HUDEP-2 (cell line): ENCODE results near the gene KIAA0513.

ENCODE experiments used
- DNase-seq, 76 experiments: peaks; one replicate each; lab custom pipeline; 2025; ENCODE audit not compliant: unreplicated experiment in 76 of 76; lab: John Stamatoyannopoulos, UW

KIAA0513 gene

DNA sequence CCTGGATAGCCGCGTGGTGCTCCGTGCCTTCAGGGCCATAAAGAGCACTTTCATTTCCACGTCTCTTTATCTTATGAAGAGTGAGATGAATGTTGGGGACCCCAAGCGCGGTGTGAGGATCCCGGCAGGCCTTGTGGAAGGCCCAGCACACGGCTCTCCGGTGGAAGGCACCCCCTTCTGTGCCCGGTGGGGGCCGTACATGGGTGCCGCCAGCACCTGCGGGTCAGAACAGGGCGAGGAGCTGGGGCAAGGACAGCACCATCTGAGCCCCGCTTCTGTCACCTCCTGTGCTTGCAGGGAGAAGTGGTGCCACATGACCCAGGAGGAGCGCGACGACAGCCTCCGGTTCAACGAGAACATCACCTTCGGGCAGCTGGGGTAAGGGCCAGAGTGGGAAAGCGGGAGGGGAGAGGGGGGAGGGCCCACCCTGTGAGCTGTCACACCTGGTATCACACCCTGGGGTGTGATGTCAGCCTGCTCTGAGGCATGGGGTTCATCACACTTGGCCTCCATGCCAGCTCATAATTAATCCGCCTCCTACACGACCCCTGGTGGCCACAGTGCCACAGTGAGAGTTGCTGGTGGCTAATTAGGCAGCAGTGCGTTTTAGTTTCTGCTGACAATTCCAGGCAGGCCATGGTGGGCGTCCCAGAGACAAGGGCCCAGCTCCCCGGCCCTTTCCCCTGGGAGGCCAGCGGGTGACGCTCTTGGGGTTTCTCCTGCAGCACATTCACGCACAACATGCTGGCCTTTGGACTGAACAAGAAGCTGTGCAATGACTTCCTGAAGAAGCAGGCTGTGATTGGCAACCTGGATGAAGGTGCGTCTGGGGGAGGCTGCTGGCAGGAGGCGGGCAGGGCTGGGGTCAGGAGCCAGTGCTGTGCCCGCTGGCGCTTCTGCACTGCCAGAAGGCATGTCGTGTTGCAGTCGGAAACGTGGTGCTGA lies 59.0 kb downstream of the KIAA0513 start:
- peak in 69 of 76 experiments; percentile 5 to 77 (median 54) for DNase-seq

DNA sequence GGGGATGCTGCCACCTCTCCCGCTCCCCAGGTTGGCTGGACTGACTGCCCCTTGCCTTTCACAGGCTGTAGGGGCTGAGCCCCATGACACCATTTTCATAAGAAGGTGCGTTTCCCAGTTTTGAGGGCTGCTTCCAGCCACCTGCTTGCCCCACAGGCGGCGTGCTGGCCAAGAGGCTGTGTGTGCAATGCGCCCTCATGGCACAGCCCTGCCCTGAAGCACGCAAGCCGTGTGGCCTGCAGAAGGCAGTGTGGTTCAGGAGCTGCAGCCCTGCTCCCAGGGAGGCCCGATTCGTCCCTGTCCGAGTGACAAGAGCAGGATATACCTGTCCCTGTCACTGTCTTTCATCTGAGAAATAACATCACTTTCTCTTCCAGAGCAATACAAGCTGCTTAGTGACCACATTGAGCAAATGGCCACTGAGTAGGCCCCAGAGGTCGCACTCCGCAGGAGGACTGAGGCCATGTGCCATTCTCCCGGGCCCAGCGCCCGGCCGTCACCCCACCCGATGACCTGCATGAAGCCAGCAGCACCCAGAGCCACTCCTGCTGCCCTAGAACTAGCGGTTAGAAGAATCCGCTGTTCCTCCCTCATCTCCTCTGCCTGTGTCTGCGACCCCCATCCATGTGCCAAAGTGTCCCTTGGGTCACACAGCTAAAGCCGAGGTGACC lies 60.4 kb downstream of the KIAA0513 start:
- no peak for DNase-seq

DNA sequence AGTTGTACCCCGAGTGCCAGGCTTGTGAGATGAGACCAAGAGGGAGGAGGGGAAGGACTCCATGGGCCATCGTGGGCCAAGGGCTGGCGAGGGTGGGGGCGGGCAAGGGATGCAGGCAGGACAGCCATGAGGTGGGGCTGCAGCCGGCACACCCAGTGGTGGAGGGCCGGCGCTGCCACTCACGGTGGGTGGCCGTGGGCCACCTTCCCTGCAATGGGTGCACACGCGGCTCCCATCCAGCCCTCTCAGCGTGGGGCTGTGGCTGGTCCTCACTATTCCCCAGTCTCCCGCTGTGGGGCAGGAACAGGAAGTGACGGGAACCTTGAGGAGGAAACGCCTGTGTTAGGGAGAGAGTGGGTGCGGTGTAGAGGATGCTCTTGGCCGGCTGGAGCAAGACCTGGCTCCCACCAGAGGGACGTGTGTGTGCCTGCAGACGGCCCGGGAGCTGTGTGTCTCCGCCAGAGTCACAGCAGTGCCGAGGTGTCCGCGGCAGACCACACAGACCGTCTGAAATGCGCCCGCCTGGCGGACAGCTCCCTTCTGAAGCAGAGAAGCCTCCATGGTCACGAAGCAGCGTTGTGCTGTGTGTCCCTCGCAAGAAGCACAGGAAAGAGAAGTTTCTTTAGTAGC lies 61.1 kb downstream of the KIAA0513 start:
- no peak for DNase-seq

DNA sequence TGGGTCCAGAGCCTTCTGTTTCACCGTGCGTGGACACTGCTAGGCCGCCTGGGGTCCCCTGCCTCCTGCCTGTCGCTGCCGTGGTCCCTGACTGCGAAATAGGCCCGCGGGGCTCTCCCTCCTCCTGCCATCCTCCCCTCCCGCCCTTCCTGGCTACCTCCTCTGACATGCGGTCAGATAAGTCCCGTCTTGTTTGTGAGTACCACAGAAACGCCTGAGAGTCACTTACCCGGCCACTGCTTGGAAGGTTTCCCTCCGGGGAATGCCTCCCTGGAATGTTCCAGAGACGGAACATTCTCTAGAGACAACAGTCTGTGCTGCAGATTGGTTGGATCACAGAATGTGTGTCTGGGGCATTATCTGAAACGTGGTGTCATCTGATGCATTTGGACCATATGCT lies 61.9 kb downstream of the KIAA0513 start:
- DNase-seq, result no peak

DNA sequence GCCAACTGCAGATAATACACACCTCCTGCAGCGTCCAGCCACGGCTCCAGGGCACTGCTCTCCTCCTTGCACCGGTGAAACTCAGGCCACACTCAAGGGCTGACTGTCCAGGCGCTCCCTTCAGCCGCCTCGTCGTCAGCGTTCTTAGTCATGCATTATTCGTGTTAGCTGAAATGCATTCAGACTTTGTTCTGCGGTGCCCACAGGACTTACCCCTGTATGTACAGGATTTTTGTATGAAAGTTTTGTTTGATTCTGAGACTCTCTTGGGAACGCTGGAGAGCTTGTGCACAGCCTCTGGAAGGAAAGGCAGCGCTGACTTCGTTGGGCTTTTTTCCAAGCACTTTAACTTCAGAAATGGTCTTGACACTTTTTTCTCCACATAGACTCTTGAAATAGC lies 62.6 kb downstream of the KIAA0513 start:
- DNase-seq, result no peak

DNA sequence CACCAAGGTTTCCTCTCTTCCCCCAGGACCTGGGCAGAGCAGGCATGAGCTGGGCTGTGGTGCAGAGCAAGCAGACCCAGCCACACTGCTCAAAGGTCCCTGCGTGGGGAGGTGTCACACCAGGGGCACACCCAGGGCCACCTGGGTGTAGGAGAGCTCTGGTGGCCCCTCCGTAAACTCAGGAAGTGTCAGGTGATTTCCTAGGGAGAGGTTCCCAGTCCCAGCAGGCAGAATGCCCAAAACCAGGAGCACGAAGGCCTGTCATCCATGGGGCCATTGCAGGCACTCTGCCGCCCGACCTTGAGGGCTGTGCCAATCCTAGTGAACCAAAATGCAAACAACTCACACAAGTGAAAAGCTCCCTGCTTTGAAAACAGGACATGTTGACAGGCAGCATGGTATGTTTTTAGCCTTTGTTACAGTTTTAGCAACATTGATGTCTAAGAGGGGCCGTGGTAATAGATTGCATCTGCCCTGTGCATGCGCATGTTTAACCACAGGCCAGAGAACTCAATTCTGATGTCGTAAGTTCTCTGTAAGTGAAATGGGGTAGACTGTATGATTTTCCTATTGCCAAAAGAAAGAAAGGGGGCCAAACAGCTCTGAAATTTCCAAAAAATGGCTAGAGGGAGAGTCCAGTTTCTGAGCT lies 63.4 kb downstream of the KIAA0513 start:
- no peak for DNase-seq

DNA sequence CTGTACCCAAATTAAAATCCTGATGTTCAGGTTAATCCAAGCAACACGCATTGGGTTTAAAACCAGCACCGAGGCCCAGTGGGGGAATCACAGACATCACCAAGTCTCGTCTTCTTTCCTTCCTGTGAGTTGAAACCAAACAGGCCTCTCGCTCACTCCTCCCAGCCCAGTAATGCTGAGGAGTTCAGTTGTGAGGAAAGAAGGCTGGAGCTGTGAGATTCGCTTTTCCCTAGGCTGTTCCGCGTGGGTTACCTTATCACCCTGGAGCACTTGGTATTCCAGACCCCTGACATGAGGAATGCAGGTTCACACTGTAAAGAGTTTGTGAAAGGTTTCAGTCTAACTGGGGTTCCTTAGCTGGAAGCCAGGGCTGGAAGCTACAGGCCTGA lies 63.9 kb downstream of the KIAA0513 start:
- no peak for DNase-seq

DNA sequence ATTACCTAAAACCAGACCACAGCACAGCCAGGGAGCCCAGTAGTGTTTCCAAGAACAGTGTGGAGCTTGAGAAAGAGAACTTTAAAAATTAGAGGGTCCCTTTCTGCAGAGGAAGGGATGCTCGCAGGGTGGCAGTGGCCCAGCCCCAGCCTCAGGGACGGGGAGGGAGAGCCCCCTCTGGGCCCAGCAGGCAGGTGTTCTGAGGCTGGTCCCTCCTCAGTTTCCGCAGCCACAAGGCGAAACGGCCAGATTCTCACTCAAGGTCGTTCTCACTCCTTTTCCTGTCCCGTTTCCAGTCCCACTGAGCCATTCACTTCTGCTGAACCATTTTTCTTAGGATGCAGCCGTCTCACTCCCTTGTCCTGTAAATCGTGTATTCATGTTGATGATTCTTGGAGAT lies 64.7 kb downstream of the KIAA0513 start:
- no peak for DNase-seq

DNA sequence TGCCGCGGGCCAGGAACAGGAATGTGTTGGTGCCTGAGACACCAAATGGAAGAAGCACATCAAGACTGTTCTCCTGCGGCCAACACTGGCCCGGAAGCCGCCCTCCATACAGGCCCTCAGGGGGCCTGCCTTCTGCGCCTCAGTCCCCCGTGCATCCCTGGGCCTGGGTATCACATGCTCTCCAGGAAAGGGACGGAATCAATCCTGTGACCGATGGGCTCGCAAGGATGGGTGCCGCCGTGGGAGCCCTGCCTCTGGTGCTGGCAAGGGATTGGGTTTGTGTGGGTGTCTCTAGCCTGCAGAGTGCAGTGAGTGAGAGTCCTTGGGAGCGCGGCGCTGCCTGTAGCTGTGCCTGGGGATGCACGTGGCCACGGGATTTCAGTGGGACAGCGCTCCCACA lies 65.3 kb downstream of the KIAA0513 start:
- DNase-seq, result no peak

DNA sequence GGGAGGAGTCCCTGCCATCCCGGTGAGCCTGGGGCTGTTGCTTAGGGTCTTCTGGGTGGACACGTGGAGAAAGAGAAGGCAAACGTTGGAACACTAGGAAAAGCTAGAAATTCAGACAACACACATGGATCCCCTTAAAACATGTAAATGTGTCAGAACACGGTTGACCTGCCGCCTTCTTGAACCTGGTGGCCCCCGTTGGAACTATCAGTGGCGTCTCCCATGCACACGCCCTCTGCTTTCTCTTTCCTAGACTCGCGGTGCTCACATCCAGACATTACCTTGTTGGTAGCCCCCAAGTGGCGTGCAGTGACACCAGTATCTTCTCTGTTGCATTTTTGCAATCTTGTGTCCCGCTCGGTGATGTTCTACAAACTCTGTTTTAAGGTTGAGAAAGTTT lies 66.1 kb downstream of the KIAA0513 start:
- no peak for DNase-seq

DNA sequence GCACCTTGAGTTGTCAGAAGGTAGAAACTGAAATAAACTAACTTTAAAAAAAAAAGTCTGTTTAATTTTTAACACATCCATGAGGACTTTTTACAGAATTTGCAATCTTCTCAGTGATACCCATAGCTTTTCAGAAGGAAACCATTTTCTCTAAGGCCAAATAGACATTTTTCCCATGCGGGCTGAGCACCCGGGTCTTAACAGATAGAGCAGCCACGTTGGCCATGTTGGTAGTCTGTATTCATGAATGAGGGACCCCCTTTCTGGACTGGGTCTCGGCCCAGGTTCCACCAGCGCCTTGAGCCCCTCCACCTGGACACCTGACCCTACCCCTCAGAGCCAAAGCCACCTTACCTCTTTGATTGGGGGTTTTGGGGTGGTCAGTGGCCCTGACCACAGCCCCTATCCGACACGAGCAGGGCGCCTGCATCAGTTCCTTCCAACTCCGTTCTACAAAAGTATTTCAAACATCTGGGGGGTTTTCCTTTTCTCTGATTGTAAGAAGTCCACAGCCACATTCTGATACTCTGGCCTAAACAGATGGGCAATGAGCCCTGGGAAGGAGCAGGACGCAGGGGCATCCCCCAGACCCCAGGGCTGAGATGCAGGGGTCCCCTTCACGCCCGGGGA lies 66.7 kb downstream of the KIAA0513 start:
- DNase-seq, result no peak

DNA sequence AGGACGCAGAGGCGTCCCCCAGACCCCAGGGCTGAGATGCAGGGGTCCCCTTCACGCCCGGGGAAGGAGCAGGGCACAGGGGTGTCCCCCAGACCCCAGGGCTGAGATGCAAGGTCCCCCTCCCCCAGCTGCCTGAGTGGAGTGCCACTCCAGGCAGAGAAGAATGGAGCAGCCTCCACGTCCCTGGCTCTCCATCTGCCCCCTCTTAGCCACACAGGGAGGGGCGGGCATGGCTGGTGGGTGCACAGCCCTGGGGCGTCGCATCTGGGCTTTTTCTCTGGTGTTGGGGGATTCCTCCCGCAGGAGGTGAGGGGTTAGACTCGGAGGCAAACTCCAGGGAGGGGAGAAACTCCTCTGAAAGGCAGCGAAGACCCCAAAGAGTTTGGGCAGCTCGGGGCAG lies 67.2 kb downstream of the KIAA0513 start:
- DNase-seq, result no peak

DNA sequence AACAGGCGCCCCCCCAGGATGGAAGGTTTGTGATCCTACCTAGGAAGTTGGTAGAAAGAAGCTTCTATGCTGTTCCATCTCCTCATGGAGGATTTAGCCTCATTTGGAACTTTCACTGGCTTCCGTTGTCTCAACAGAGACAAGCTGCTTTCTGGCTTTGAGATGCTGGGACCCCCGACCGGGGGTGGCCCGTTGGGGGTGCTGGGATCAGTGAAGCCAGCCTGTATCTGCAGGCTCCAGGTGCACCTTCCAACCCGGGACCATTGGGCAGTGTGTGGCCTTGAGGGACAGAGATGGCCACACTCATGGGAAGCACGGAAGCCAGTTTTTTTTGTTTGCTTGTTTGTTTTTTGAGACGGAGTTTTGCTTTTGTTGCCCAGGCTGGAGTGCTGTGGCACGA lies 69.3 kb downstream of the KIAA0513 start:
- no peak for DNase-seq

DNA sequence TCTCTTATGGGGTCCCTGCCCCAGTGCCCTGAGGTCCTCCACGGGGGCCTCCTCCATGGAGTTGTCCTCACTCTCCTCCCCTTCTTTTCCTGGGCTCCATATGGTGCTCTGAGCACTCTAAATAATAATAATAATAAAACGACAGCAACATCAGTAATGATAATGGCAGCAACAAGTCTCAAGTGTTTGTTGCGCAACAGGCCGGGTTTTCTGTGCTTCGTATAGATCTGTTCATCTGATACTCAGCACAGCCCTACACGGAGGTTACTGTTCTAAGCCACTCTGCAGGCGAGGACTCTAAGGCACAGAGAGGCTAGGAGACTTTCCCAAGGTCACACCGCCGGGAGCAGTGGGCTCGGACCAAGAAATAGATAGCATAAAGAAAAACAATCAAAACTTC lies 71.0 kb downstream of the KIAA0513 start:
- no peak for DNase-seq

DNA sequence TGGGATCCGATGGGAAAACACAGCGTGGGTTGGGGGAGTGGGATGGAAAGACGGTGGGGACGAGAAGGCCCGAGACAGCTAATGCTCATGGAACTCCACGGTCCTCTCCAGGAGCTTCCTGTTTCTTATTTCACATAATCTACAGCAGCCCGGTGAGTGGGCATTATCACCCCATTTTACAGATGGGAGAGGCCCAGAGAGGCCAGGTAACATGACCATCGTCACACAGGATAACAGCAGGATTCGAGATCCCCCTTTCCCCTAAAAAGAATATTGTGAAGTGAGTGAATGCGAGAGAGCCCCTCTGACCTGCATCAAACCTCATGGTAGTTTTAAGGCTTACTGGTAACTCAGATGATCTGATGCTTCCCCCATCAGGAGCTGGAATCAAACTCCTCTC lies 72.7 kb downstream of the KIAA0513 start:
- no peak for DNase-seq

DNA sequence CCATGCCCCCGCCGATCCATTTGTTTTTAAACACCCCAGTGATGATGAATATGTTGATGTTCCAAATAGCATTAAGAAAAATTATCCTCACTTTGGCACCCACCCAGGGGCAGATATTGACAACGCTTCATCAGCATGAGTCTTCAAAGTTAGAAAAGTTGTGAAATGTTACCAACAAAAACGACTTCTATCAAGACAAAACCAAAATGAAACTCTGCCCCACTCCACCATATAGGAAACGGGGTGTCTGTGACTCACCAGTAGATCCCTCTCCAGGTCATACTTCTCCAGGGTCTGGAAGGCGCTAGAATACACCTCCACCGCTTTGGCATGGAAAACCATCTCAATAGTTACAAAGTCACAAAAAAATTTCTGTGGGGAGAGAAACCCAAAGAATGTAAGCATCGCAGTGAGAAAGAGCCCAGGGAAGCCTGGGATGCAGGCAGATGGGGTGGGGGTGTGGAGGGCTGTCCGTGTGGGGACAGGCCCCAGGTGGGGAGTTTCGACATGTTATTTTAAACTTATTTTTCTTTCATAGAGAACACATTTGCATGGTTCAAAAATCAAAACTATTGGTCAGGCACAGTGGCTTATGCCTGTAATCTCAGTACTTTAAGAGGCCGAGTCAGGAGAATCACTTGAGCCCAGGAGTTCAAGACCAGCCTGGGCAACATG lies 74.5 kb downstream of the KIAA0513 start:
- no peak for DNase-seq

DNA sequence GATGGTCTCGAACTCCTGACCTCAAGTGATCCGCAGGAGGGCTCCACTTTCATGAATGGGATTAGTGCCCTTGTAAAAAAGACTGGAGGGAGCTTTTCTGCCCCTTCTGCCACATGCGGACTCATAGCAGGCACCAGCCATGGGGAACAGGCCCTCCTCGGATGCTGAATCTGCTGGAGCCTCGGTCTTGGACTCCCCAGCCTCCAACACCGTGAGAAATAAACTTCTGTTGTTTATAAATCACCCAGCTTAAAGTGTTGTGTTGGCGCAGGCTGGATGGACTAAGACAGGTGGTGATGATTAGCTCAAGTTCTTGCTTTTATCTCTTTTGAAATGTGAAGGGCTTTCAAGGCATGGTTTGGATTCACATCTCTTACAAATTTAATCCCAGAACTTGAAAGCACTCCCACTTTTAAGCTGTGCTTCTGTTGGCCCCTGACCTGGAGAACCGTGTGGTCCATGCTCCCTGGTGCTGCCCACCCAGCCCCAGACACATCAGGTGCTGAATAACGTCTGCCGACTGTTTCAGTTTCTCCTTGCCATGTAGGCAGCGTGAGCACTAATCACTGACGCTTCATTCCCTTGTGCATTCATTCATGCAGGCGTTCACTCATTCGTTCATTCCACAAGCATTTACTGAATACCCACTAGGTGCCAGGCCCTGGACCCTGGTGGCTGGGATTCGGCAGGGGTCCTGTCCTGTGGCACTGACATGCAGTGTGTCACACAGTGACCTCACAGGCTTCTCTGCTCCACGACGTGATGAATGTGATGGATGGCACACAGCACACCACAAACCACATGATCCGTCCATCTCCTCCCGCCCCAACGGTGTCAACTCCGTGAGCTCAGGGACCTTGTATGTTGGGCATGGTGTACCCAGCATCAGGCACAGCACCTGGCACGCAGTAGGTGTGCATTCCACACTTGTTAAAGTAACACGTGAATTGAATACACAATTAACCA lies 75.8 kb downstream of the KIAA0513 start:
- DNase-seq, result no peak

DNA sequence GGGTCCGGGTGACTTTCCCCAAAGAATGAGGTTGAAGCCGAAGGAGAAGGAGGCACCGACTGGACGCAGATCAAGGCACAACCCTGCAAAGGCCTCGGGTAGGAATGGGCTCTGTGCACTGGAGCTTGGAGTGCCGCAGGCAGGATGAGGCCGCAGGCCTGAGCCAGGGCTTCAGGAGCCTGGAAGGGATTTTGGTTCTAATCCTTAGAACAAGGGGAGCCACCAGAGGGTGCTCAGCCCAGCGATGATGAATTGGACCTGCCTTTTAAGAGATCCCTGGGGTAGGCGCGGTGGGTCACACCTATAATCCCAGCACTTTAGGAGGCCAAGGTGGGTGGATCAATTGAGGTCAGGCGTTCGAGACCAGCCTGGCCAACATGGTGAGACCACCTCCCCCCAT lies 76.6 kb downstream of the KIAA0513 start:
- DNase-seq, result no peak

DNA sequence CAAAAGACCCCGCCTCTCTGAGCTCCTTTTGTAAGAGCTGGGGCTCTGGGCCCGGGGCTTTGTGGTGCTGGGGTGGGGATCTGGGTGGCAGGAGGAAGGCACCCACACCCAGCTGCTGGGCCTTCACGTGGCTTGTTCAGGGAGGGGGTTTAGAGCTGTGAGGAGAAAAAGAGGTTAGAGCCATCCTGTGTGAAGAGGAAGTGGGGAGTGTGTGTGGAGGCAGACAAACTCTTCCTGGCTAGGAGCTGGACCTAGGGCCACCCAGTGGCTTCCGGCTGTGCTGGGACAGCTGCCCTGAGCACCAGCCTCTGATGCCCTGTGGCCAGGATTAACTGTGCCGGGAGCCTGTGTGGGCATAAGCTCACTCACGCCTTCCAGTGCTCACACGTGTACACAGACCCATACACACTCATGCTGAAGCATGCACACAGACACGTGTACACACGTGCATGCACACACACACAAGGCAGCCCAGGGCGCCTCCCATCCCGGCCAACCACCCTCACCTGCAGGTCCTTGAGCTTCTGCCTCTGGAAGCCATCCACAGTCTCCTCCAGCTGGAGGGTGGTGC lies 77.3 kb downstream of the KIAA0513 start:
- DNase-seq, result no peak
